GM19099 (cell line): ENCODE data around the gene RBM28.

Source experiments
- POLR2A ChIP-seq: IDR thresholded peaks from 3 replicates; pipeline ENCODE4 v1.6.1; 2011; ENCODE audit warnings: low read depth; ENCODE audit not compliant: insufficient read length; ENCODE audit errors: extremely low read depth

Gene RBM28

GRCh38 chr7:128281605-128282380, 61.9 kb downstream of the RBM28 start:
- no peak for TF ChIP-seq POLR2A

GRCh38 chr7:128279124-128279713, 64.5 kb downstream of the RBM28 start:
- no peak for TF ChIP-seq POLR2A

GRCh38 chr7:128278366-128278765, 65.3 kb downstream of the RBM28 start:
- TF ChIP-seq POLR2A, result no peak

- TF ChIP-seq POLR2A, result no peak
These were observed 68.0 kb downstream of the RBM28 start for GRCh38 chr7:128275681-128276080.

GRCh38 chr7:128274884-128275603, 68.7 kb downstream of the RBM28 start:
- no peak for TF ChIP-seq POLR2A

GRCh38 chr7:128274246-128274883, 69.3 kb downstream of the RBM28 start:
- TF ChIP-seq POLR2A, result no peak

- no peak for TF ChIP-seq POLR2A
These were observed 71.7 kb downstream of the RBM28 start for GRCh38 chr7:128271942-128272481.

- no peak for TF ChIP-seq POLR2A
These were observed 72.2 kb downstream of the RBM28 start for GRCh38 chr7:128271471-128271941.

- TF ChIP-seq POLR2A, result no peak
These were observed 72.9 kb downstream of the RBM28 start for GRCh38 chr7:128270826-128271272.

GRCh38 chr7:128268233-128268632, 75.5 kb downstream of the RBM28 start:
- TF ChIP-seq POLR2A, result no peak

- TF ChIP-seq POLR2A, result no peak
These were observed 76.1 kb downstream of the RBM28 start for GRCh38 chr7:128267595-128267924.

- no peak for TF ChIP-seq POLR2A
These were observed 76.7 kb downstream of the RBM28 start for GRCh38 chr7:128266883-128267594.

- no peak for TF ChIP-seq POLR2A
These were observed 77.2 kb downstream of the RBM28 start for GRCh38 chr7:128266529-128266882.

- no peak for TF ChIP-seq POLR2A
These were observed 77.8 kb downstream of the RBM28 start for GRCh38 chr7:128265906-128266300.
